MM.1S (cell line): ENCODE results near the gene DYNLT1.

ENCODE experiments used
- CTCF ChIP-seq: fragments of 300-600 bp; sonication (generic); IDR thresholded peaks from 2 replicates; pipeline ENCODE4 v1.5.1; 2016; ENCODE audit warnings: antibody characterized with exemption, low read length, mixed read lengths
- EZH2phosphoT487 ChIP-seq: fragments of 300-600 bp; sonication (generic); IDR thresholded peaks from 2 replicates; pipeline ENCODE4 v1.6.1; 2018; ENCODE audit warnings: antibody characterized with exemption, low read length

DNA sequence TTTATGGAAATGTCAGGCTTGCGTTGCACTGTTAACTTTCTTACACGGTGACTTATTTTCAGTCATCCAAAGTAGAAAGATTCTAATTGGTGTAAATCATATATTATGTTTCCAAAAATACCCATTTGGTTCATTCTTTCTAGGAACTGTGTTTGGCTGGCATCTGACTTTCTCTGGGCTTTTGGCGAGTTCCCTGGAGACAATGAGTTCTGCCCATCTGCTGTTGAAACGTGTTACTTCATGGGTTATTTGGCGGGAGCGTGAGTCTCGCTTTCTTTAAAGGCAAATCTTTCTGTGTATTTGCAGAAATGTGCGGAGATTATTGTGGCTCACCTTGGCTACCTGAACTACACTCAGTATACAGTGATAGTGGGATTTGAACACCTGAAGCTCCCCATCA is 55.2 kb downstream of the DYNLT1 start:
- TF ChIP-seq EZH2phosphoT487 = no peak
- TF ChIP-seq CTCF = no peak
